K562 (cell line): ENCODE measurements around the gene PDZD2. TPM values are rescaled to one million over a fixed set of nuclear protein-coding genes. Genes with fewer than 3 reads are reported as not detected.

Experiments
- ATAC-seq: fragments of 200-7000 bp; cut with Tn5 transposase; 3 replicates; pipeline ENCODE4 v1.9.1; 2020; ENCODE audit warnings: moderate library complexity
- BruUV-seq: library from RNA; stranded (reverse); fragments of 400-500 nt; replicated peaks from 2 replicates; lab custom pipeline; 2021; lab: Mats Ljungman, UMichigan
- CTCF ChIA-PET: fragments of 300-600 bp; formaldehyde crosslinking; extraction: SDS; loops from one replicate; lab custom pipeline; 2021; ENCODE audit warnings: low intra/inter-chr PET ratio; lab: Yijun Ruan, JAX
- POLR2A ChIA-PET: fragments of 300-600, 350-650 bp; sonication (Branson Sonifier 250); formaldehyde crosslinking; extraction: SDS; loops from one replicate; lab custom pipeline; 2021; ENCODE audit warnings: antibody characterized with exemption, inconsistent platforms; lab: Yijun Ruan, JAX
- DNase-seq, 4 experiments: peaks; one replicate each; pipeline versions ENCODE4 v3.0.0 to v3.0.0-alpha.2; 2011 to 2018; ENCODE audit warnings: low spot score in 3 of 4, mixed read lengths in 3 of 4; ENCODE audit errors: extremely low read depth in 1 of 4
- FAIRE-seq: peaks from 2 replicates; lab custom pipeline; 2011; peaks lifted over from hg19 to GRCh38; lab: Jason Lieb, UNC
- H2AFZ ChIP-seq: 2 replicates; pipeline ENCODE4 v1.6.0; 2011; ENCODE audit warnings: low read depth, low read length, control low read depth, inconsistent platforms
- H3K27ac ChIP-seq: fragments of 200-600 bp; 3 replicates; pipeline ENCODE4 v1.8.0; 2011; ENCODE audit warnings: low read depth, mild to moderate bottlenecking, control low read depth, inconsistent platforms, low read length, moderate library complexity, mixed read lengths; ENCODE audit errors: extremely low read depth
- H3K27me3 ChIP-seq, 2 experiments: fragments of 300-600 bp in 1 of 2; 2 replicates in 1 of 2; 3 replicates in 1 of 2; pipeline versions ENCODE4 v1.6.0 to v1.8.0; 2011; ENCODE audit warnings: inconsistent platforms in 2 of 2, low read length in 2 of 2, mild to moderate bottlenecking in 1 of 2, mixed read lengths in 1 of 2, moderate library complexity in 1 of 2; ENCODE audit not compliant: control insufficient read depth in 2 of 2, insufficient read depth in 2 of 2
- H3K36me3 ChIP-seq: fragments of 300-600 bp; 3 replicates; pipeline ENCODE4 v1.8.0; 2011; ENCODE audit warnings: mild to moderate bottlenecking, low read length, inconsistent platforms; ENCODE audit not compliant: control insufficient read depth, insufficient read depth
- H3K4me1 ChIP-seq, 2 experiments: fragments of 200-600 bp in 1 of 2; replicated peaks in 1 of 2; 2 replicates in 1 of 2; 3 replicates in 1 of 2; pipeline versions ENCODE4 v1.5.1 to v1.8.0; 2011; ENCODE audit warnings: inconsistent platforms in 2 of 2, low read length in 2 of 2, mild to moderate bottlenecking in 1 of 2, mixed read lengths in 1 of 2, moderate library complexity in 1 of 2; ENCODE audit not compliant: control insufficient read depth in 2 of 2, insufficient read depth in 2 of 2
- H3K4me2 ChIP-seq: 2 replicates; pipeline ENCODE4 v1.6.1; 2011; ENCODE audit warnings: low read length, control low read depth, inconsistent platforms, mixed read lengths; ENCODE audit not compliant: insufficient read depth
- H3K4me3 ChIP-seq: fragments of 200-600 bp; sonication (generic), shearing (Covaris generic); 2 replicates; pipeline ENCODE4 v1.5.1; 2016; ENCODE audit warnings: control low read depth, inconsistent platforms
- H3K79me2 ChIP-seq: fragments of 200-600 bp; 3 replicates; pipeline ENCODE4 v1.8.0; 2011; ENCODE audit warnings: low read length, inconsistent platforms; ENCODE audit not compliant: control insufficient read depth, insufficient read depth
- H3K9ac ChIP-seq, 2 experiments: 2 replicates each; pipeline versions ENCODE4 v1.6.0 to v1.6.1; 2011; ENCODE audit warnings: low read depth in 2 of 2, low read length in 2 of 2, control low read depth in 1 of 2, inconsistent platforms in 1 of 2, mild to moderate bottlenecking in 1 of 2, mixed read lengths in 1 of 2; ENCODE audit not compliant: insufficient read depth in 1 of 2
- H3K9me1 ChIP-seq: one replicate; pipeline ENCODE4 v1.6.0; 2011; ENCODE audit warnings: inconsistent platforms, mild to moderate bottlenecking, low read length, moderate library complexity; ENCODE audit not compliant: control insufficient read depth, insufficient read depth
- H3K9me3 ChIP-seq: replicated peaks from 2 replicates; pipeline ENCODE4 v1.5.1; 2011; ENCODE audit warnings: low read depth, low read length, inconsistent platforms; ENCODE audit not compliant: control insufficient read depth, insufficient read depth
- H4K20me1 ChIP-seq: replicated peaks from 2 replicates; pipeline ENCODE4 v1.6.1; 2011; ENCODE audit warnings: low read length, inconsistent platforms, mixed read lengths; ENCODE audit not compliant: control insufficient read depth, insufficient read depth
- CC2D1A ChIP-seq: fragments of 450-650 bp; IDR thresholded peaks from 2 replicates; pipeline ENCODE4 v1.6.1; 2017; ENCODE audit warnings: mild to moderate bottlenecking
- FOXP1 ChIP-seq: sonication (generic); formaldehyde crosslinking; IDR thresholded peaks from 2 replicates; pipeline ENCODE4 v1.8.0; 2022; ENCODE audit warnings: mild to moderate bottlenecking, missing genetic modification reagents
- HDAC6 ChIP-seq: IDR thresholded peaks from 2 replicates; pipeline ENCODE4 v1.6.1; 2012; ENCODE audit warnings: low read depth, mild to moderate bottlenecking, control low read depth, inconsistent platforms, low read length, moderate library complexity
- NEUROD1 ChIP-seq: fragments of 150-350 bp; IDR thresholded peaks from 2 replicates; pipeline ENCODE4 v1.6.1; 2014; ENCODE audit warnings: borderline replicate concordance, low read length, low read depth; ENCODE audit not compliant: partially characterized antibody
- POLR2AphosphoS5 ChIP-seq: IDR thresholded peaks from 2 replicates; pipeline ENCODE4 v1.6.1; 2011; ENCODE audit warnings: mild to moderate bottlenecking, low read depth, low read length, moderate library complexity; ENCODE audit not compliant: control insufficient read depth, insufficient read depth
- RBBP5 ChIP-seq: fragments of 200-600 bp; sonication (generic); IDR thresholded peaks from 2 replicates; pipeline ENCODE4 v1.6.1; 2012; ENCODE audit warnings: borderline replicate concordance, mild to moderate bottlenecking, low read length, control low read depth, inconsistent platforms; ENCODE audit not compliant: insufficient read depth, poor library complexity, severe bottlenecking
- SIX5 ChIP-seq, 2 experiments: IDR thresholded peaks; 2 replicates each; pipeline ENCODE4 v1.6.1; 2011; ENCODE audit warnings: low read length in 2 of 2, borderline replicate concordance in 1 of 2, low read depth in 1 of 2, mild to moderate bottlenecking in 1 of 2, moderate library complexity in 1 of 2; ENCODE audit not compliant: insufficient read depth in 1 of 2
- SMC3 ChIP-seq: conservative IDR thresholded peaks from 2 replicates; pipeline ENCODE4 v1.6.1; 2011; ENCODE audit warnings: low read depth, low read length, improper control_type of control experiment; ENCODE audit not compliant: insufficient read depth
- ZNF134 ChIP-seq: fragments of 250-450 bp; sonication (Bioruptor Pico); conservative IDR thresholded peaks from 2 replicates; pipeline ENCODE4 v1.4.0; 2020
- ZNF253 ChIP-seq: fragments of 250-450 bp; sonication (Bioruptor Pico); conservative IDR thresholded peaks from 2 replicates; pipeline ENCODE4 v1.6.1; 2021; ENCODE audit warnings: mild to moderate bottlenecking
- WGBS: fragments of 100-300 bp; shearing (Covaris generic); methylation state at CpG from one replicate; pipeline ENCODE4 v1.1.6; 2016; ENCODE audit warnings: low coverage, mixed read lengths; ENCODE audit not compliant: insufficient coverage; ENCODE audit errors: missing lambda C conversion rate; 5-methylcytosine and 5-hydroxymethylcytosine counted together
- in situ Hi-C: fragments of 300-500 bp; cut with MboI; formaldehyde crosslinking; loops from 4 replicates; pipeline ENCODE4 v1.15.0; 2018; ENCODE audit warnings: inconsistent platforms, mixed read lengths
- intact Hi-C: fragments of 100-400 bp; cut with micrococcal nuclease; formaldehyde crosslinking; loops from 2 replicates; pipeline ENCODE4 v1.14.2; 2022
- polyA plus RNA-seq, 8 experiments: library from polyadenylated mRNA; depleted of rRNA in 4 of 8; stranded (reverse) in 5 of 8; unstranded in 3 of 8; fragments of >200 nt; fragmentation: Nextera tagmentation in 2 of 8; fragmentation: Illumina TruSeq in 1 of 8; extraction: Ambion mirVana in 2 of 8; extraction: Trizol in 1 of 8; gene quantifications; 2 replicates each; pipeline versions ENCODE4 v1.2.1 to v1.2.3, GENCODE V29; 2011 to 2014; ENCODE audit warnings: inconsistent platforms in 1 of 8, missing spikeins in 1 of 8
- total RNA-seq, 7 experiments: library from RNA; depleted of rRNA in 6 of 7; stranded (reverse); fragments of >200 nt in 6 of 7; fragmentation: Illumina TruSeq in 2 of 7; extraction: Trizol in 2 of 7; gene quantifications; 2 replicates each; pipeline versions ENCODE4 v1.2.1 to v1.2.3, GENCODE V29; 2011 to 2021; ENCODE audit warnings: low replicate concordance in 1 of 7
- TF ChIP-seq, protein P1 (sequence below): IDR thresholded peaks from 3 replicates; pipeline ENCODE4 v1.6.1; 2011; ENCODE audit warnings: borderline replicate concordance, mild to moderate bottlenecking; ENCODE audit not compliant: insufficient read length, insufficient read depth
- TF ChIP-seq, protein P2 (sequence below): sonication (generic); formaldehyde crosslinking; IDR thresholded peaks from 2 replicates; pipeline ENCODE4 v1.8.1; 2023; ENCODE audit warnings: mild to moderate bottlenecking, missing genetic modification reagents

Gene PDZD2
- total and polyA plus RNA-seq, 9 of the 15 experiments (the other 6 are each of a cell fraction or from before 2014, with no cell fraction given), result 0.02 to 0.08 (median 0.04) TPM; not detected in 6

DNA sequence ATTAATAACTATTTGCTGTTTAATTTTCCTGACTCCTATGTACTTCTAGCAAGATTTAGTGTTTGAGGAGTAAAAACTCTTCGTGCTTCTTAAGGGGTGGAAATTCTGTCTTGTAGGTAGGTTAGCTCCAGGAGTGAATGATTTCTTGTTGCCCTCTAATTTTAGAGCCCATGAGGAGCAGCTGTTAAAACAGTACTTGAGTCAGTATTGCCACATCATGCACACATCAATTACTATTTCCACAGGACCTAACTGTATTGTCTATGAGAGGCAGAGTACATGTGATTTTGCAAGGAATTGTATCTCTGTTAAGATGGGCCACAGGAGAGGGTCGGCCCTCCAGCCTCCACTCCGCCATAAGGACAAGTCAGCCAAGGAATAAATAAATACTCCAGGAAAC is 91.2 kb downstream of the PDZD2 start:
- H3K79me2 ChIP-seq, result no peaks in the 10 kb centered on the region
- in situ Hi-C loops, result no loop called here
- peaks cover 3% of the 10 kb centered on the region; the same call in 1 of the 2 replicates for H4K20me1 ChIP-seq
- no peaks in the 10 kb centered on the region for H3K9me1 ChIP-seq
- intact Hi-C loops, result no loop called here
- TF ChIP-seq, protein P1, sequence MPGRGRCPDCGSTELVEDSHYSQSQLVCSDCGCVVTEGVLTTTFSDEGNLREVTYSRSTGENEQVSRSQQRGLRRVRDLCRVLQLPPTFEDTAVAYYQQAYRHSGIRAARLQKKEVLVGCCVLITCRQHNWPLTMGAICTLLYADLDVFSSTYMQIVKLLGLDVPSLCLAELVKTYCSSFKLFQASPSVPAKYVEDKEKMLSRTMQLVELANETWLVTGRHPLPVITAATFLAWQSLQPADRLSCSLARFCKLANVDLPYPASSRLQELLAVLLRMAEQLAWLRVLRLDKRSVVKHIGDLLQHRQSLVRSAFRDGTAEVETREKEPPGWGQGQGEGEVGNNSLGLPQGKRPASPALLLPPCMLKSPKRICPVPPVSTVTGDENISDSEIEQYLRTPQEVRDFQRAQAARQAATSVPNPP, result no peak
- TF ChIP-seq NEUROD1, result no peak
- TF ChIP-seq, protein P2, sequence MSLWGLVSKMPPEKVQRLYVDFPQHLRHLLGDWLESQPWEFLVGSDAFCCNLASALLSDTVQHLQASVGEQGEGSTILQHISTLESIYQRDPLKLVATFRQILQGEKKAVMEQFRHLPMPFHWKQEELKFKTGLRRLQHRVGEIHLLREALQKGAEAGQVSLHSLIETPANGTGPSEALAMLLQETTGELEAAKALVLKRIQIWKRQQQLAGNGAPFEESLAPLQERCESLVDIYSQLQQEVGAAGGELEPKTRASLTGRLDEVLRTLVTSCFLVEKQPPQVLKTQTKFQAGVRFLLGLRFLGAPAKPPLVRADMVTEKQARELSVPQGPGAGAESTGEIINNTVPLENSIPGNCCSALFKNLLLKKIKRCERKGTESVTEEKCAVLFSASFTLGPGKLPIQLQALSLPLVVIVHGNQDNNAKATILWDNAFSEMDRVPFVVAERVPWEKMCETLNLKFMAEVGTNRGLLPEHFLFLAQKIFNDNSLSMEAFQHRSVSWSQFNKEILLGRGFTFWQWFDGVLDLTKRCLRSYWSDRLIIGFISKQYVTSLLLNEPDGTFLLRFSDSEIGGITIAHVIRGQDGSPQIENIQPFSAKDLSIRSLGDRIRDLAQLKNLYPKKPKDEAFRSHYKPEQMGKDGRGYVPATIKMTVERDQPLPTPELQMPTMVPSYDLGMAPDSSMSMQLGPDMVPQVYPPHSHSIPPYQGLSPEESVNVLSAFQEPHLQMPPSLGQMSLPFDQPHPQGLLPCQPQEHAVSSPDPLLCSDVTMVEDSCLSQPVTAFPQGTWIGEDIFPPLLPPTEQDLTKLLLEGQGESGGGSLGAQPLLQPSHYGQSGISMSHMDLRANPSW (CRISPR knock-in tag), result no peak
- no peak for TF ChIP-seq HDAC6
- no peak for TF ChIP-seq FOXP1 (CRISPR knock-in tag)
- no peak for TF ChIP-seq RBBP5
- no peak for TF ChIP-seq ZNF134 (CRISPR knock-in tag)
- TF ChIP-seq CC2D1A, result no peak
- no peak for TF ChIP-seq POLR2AphosphoS5
- no peak for TF ChIP-seq ZNF253 (CRISPR knock-in tag)
- no peak for TF ChIP-seq SIX5 (IDR thresholded peaks at IDR 0.05; ENCODE audit: borderline replicate concordance in 1 of 2, insufficient read depth in 1 of 2, low read depth in 1 of 2, low read length in 2 of 2)
- TF ChIP-seq SMC3, result no peak
- no peak overlapping the region for H3K4me2 ChIP-seq
- H3K9ac ChIP-seq, result no peak overlapping the region
- H3K36me3 ChIP-seq, result no peaks in the 10 kb centered on the region
- ChIA-PET POLR2A (no interaction called here), CTCF (no interaction called here)
- H2AFZ ChIP-seq, result no peak overlapping the region
- H3K4me1 ChIP-seq, result no peaks in the 10 kb centered on the region
- no peak overlapping the region for H3K4me3 ChIP-seq
- no peak overlapping the region for H3K27ac ChIP-seq
- peaks cover 8 to 46% of the 10 kb centered on the region in 2 experiments; a peak in 4 of 5 replicates for H3K27me3 ChIP-seq
- no TSS peak for BruUV-seq
- no peak for FAIRE-seq
- DNase-seq, result no peak
- 4% methylated on average over 3 of the region's 3 CpGs for WGBS
- H3K9me3 ChIP-seq, result no peaks in the 10 kb centered on the region
- ATAC-seq, result no peak
